Raji (cell line): ENCODE results near the gene SCAMP1.

Experiments
- POLR2A ChIP-seq: IDR thresholded peaks from 2 replicates; pipeline ENCODE4 v1.6.1; 2011; ENCODE audit warnings: low read depth, low read length, control low read depth; ENCODE audit not compliant: insufficient read depth

The SCAMP1 gene

GRCh38 chr5:78527054-78527859 is 166.8 kb downstream of the SCAMP1 start:
- no peak for TF ChIP-seq POLR2A

DNA sequence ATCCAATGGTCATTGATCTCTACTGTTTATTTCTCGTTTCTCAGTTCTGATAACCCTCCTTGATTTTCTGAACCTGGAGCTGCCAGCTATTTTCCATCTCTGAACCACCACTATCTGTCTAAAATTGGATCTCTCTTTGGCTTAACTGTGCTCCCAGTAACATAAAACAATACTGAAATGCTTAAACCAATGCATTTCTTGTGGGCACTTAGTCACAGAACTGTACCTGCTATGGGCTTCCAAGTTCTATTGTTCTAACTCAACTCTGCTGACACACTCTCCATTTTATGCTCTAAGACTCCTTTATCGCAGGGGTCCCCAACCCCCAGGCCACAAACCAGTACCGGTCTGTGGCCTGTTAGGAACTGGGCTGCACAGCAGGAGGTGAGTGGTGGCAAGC is 167.5 kb downstream of the SCAMP1 start:
- no peak for TF ChIP-seq POLR2A
